H9 (cell line): Measurements from ENCODE around the gene C16orf89. TPM values are rescaled to one million over a fixed set of nuclear protein-coding genes. Genes with fewer than 3 reads are reported as not detected.

ENCODE experiments used
- DNase-seq: peaks from one replicate; pipeline ENCODE4 v3.0.0-alpha.2; 2017
- H2AFZ ChIP-seq: one replicate; pipeline ENCODE4 v1.6.1; 2013; ENCODE audit warnings: mild to moderate bottlenecking, low read length, control low read depth, moderate library complexity
- H2AK5ac ChIP-seq: 2 replicates; pipeline ENCODE4 v1.6.1; 2013; ENCODE audit warnings: low read length, control low read depth, mixed read lengths; ENCODE audit not compliant: insufficient read length
- H2BK120ac ChIP-seq: one replicate; pipeline ENCODE4 v1.6.1; 2013; ENCODE audit warnings: low read depth, mild to moderate bottlenecking, low read length, control low read depth, inconsistent platforms; ENCODE audit not compliant: poor library complexity, severe bottlenecking
- H2BK12ac ChIP-seq: 2 replicates; pipeline ENCODE4 v1.6.1; 2013; ENCODE audit warnings: low read length, control low read depth, mixed read lengths, low read depth; ENCODE audit not compliant: insufficient read length
- H2BK15ac ChIP-seq: 2 replicates; pipeline ENCODE4 v1.6.1; 2013; ENCODE audit warnings: low read depth, low read length, control low read depth
- H2BK20ac ChIP-seq: one replicate; pipeline ENCODE4 v1.6.1; 2013; ENCODE audit warnings: low read depth, mild to moderate bottlenecking, low read length, control low read depth, inconsistent platforms; ENCODE audit not compliant: poor library complexity, severe bottlenecking
- H2BK5ac ChIP-seq: 2 replicates; pipeline ENCODE4 v1.6.1; 2013; ENCODE audit warnings: low read length, control low read depth, mixed read lengths; ENCODE audit not compliant: insufficient read length
- H3K14ac ChIP-seq: 2 replicates; pipeline ENCODE4 v1.6.1; 2013; ENCODE audit warnings: low read length, control low read depth; ENCODE audit not compliant: insufficient read depth
- H3K18ac ChIP-seq: 2 replicates; pipeline ENCODE4 v1.6.1; 2013; ENCODE audit warnings: low read depth, mild to moderate bottlenecking, mixed read lengths, low read length, control low read depth; ENCODE audit not compliant: insufficient read length
- H3K23ac ChIP-seq: 2 replicates; pipeline ENCODE4 v1.6.1; 2013; ENCODE audit warnings: low read length, control low read depth, mixed read lengths, low read depth; ENCODE audit not compliant: insufficient read length
- H3K23me2 ChIP-seq: 2 replicates; pipeline ENCODE4 v1.6.1; 2013; ENCODE audit warnings: low read depth, mild to moderate bottlenecking, mixed read lengths, low read length, control low read depth; ENCODE audit not compliant: insufficient read length, poor library complexity, severe bottlenecking
- H3K27ac ChIP-seq: 2 replicates; pipeline ENCODE4 v1.5.1; 2013; ENCODE audit warnings: low read length, control low read depth, mixed read lengths, low read depth; ENCODE audit not compliant: insufficient read length
- H3K27me3 ChIP-seq: 2 replicates; pipeline ENCODE4 v1.6.1; 2013; ENCODE audit warnings: low read length, control low read depth, inconsistent platforms; ENCODE audit not compliant: insufficient read depth
- H3K4ac ChIP-seq: 2 replicates; pipeline ENCODE4 v1.6.1; 2013; ENCODE audit warnings: low read depth, mild to moderate bottlenecking, control low read depth, inconsistent platforms, low read length, moderate library complexity
- H3K4me1 ChIP-seq: 2 replicates; pipeline ENCODE4 v1.6.1; 2013; ENCODE audit warnings: low read length, control low read depth, inconsistent platforms; ENCODE audit not compliant: insufficient read depth
- H3K4me2 ChIP-seq: 2 replicates; pipeline ENCODE4 v1.6.1; 2013; ENCODE audit warnings: low read length, control low read depth, mixed read lengths; ENCODE audit not compliant: insufficient read length, insufficient read depth
- H3K56ac ChIP-seq: 2 replicates; pipeline ENCODE4 v1.6.1; 2013; ENCODE audit warnings: low read depth, mild to moderate bottlenecking, mixed read lengths, low read length, control low read depth; ENCODE audit not compliant: insufficient read length
- H3K79me1 ChIP-seq: 2 replicates; pipeline ENCODE4 v1.6.1; 2013; ENCODE audit warnings: low read depth, mild to moderate bottlenecking, moderate library complexity, low read length, control low read depth, inconsistent platforms; ENCODE audit not compliant: insufficient read depth, poor library complexity, severe bottlenecking
- H3K79me2 ChIP-seq: 2 replicates; pipeline ENCODE4 v1.6.1; 2013; ENCODE audit warnings: low read length, control low read depth, inconsistent platforms; ENCODE audit not compliant: insufficient read depth
- H3K9ac ChIP-seq: 2 replicates; pipeline ENCODE4 v1.6.1; 2013; ENCODE audit warnings: low read length, control low read depth, mixed read lengths; ENCODE audit not compliant: insufficient read length; ENCODE audit errors: extremely low read depth
- H3K9me3 ChIP-seq: one replicate; pipeline ENCODE4 v1.6.1; 2013; ENCODE audit warnings: low read depth, low read length, inconsistent platforms; ENCODE audit not compliant: control insufficient read depth
- H3T11ph ChIP-seq: one replicate; pipeline ENCODE4 v1.6.1; 2013; ENCODE audit warnings: mild to moderate bottlenecking, low read length, control low read depth, inconsistent platforms
- H4K20me1 ChIP-seq: one replicate; pipeline ENCODE4 v1.6.1; 2013; ENCODE audit not compliant: control insufficient read depth, insufficient read length, insufficient read depth
- H4K5ac ChIP-seq: 2 replicates; pipeline ENCODE4 v1.6.1; 2013; ENCODE audit warnings: low read depth, mild to moderate bottlenecking, mixed read lengths, low read length, control low read depth; ENCODE audit not compliant: insufficient read length
- H4K8ac ChIP-seq: replicated peaks from 2 replicates; pipeline ENCODE4 v1.6.1; 2013; ENCODE audit warnings: low read length, control low read depth, mixed read lengths, low read depth; ENCODE audit not compliant: insufficient read length
- H4K91ac ChIP-seq: 2 replicates; pipeline ENCODE4 v1.6.1; 2013; ENCODE audit warnings: low read depth, mild to moderate bottlenecking, moderate library complexity, mixed read lengths, low read length, control low read depth; ENCODE audit not compliant: insufficient read length
- H3K27ac Mint-ChIP-seq, 3 experiments: 2 replicates in 2 of 3; 3 replicates in 1 of 3; pipeline ENCODE4 v1.8.0; 2020 to 2021; ENCODE audit warnings: mixed read lengths in 3 of 3, mild to moderate bottlenecking in 1 of 3, moderate library complexity in 1 of 3
- H3K27me3 Mint-ChIP-seq: 2 replicates; pipeline ENCODE4 v1.8.0; 2021; ENCODE audit warnings: low read depth, mild to moderate bottlenecking, moderate library complexity, mixed read lengths
- H3K36me3 Mint-ChIP-seq, 3 experiments: 2 replicates in 2 of 3; 3 replicates in 1 of 3; pipeline ENCODE4 v1.8.0; 2020 to 2021; ENCODE audit warnings: low read depth in 3 of 3, mixed read lengths in 3 of 3; ENCODE audit not compliant: insufficient read depth in 1 of 3
- H3K4me1 Mint-ChIP-seq, 2 experiments: 2 replicates each; pipeline ENCODE4 v1.8.0; 2020; ENCODE audit warnings: mixed read lengths in 2 of 2
- H3K4me3 Mint-ChIP-seq, 2 experiments: 2 replicates in 1 of 2; 3 replicates in 1 of 2; pipeline ENCODE4 v1.8.0; 2020 to 2021; ENCODE audit warnings: mild to moderate bottlenecking in 2 of 2, mixed read lengths in 2 of 2, moderate library complexity in 1 of 2
- H3K9me3 Mint-ChIP-seq, 2 experiments: 2 replicates in 1 of 2; 3 replicates in 1 of 2; pipeline ENCODE4 v1.8.0; 2020; ENCODE audit warnings: mild to moderate bottlenecking in 2 of 2, mixed read lengths in 2 of 2, moderate library complexity in 1 of 2
- WGBS: extraction: QIAGEN DNeasy Blood & Tissue Kit; methylation state at CpG from one replicate; pipeline ENCODE4 v1.1.7; 2013; ENCODE audit warnings: missing lambda C conversion rate, low lambda C conversion rate, mixed read lengths; ENCODE audit not compliant: insufficient read length; ENCODE audit errors: extremely low coverage; 5-methylcytosine and 5-hydroxymethylcytosine counted together
- total RNA-seq: library from RNA; stranded (reverse); gene quantifications from 2 replicates; pipeline ENCODE4 v1.2.1, GENCODE V29; 2021
- TF ChIP-seq, protein P1 (sequence below): fragments of 200-600 bp; sonication (generic); conservative IDR thresholded peaks from 3 replicates; pipeline ENCODE4 v1.8.0; 2021; ENCODE audit warnings: antibody characterized with exemption, mild to moderate bottlenecking

Gene C16orf89
- total RNA-seq, 1 experiment from 2014 or later, result 2.5 TPM

- H2BK12ac ChIP-seq, result no peak overlapping the region
- H3K4me1 ChIP-seq, result no peaks in the 10 kb centered on the region; the same call in 1 of the 2 replicates
- no peak overlapping the region for H3K23ac ChIP-seq
- H3K23me2 ChIP-seq, result no peaks in the 10 kb centered on the region
- H4K91ac ChIP-seq, result no peak overlapping the region
- TF ChIP-seq, protein P1, sequence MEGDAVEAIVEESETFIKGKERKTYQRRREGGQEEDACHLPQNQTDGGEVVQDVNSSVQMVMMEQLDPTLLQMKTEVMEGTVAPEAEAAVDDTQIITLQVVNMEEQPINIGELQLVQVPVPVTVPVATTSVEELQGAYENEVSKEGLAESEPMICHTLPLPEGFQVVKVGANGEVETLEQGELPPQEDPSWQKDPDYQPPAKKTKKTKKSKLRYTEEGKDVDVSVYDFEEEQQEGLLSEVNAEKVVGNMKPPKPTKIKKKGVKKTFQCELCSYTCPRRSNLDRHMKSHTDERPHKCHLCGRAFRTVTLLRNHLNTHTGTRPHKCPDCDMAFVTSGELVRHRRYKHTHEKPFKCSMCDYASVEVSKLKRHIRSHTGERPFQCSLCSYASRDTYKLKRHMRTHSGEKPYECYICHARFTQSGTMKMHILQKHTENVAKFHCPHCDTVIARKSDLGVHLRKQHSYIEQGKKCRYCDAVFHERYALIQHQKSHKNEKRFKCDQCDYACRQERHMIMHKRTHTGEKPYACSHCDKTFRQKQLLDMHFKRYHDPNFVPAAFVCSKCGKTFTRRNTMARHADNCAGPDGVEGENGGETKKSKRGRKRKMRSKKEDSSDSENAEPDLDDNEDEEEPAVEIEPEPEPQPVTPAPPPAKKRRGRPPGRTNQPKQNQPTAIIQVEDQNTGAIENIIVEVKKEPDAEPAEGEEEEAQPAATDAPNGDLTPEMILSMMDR, result peak; percentile 60
- H3K27ac Mint-ChIP-seq, result no peak overlapping the region; a peak in 1 of 7 replicates
- no peak overlapping the region for H3K4me2 ChIP-seq
- H3K18ac ChIP-seq, result no peak overlapping the region
- no peaks in the 10 kb centered on the region for H3K79me2 ChIP-seq
- no peak overlapping the region for H2BK20ac ChIP-seq
- no peak overlapping the region for H3K56ac ChIP-seq
- H4K5ac ChIP-seq, result no peak overlapping the region
- H3K14ac ChIP-seq, result no peak overlapping the region; the same call in 1 of the 2 replicates
- H3K27me3 ChIP-seq, result no peaks in the 10 kb centered on the region
- H2BK15ac ChIP-seq, result no peak overlapping the region
- H2AK5ac ChIP-seq, result no peak overlapping the region
- H3K9me3 ChIP-seq, result no peaks in the 10 kb centered on the region
- H3K9me3 Mint-ChIP-seq, result no peaks in the 10 kb centered on the region
- DNase-seq, result no peak
- no peak overlapping the region for H3T11ph ChIP-seq
- H3K79me1 ChIP-seq, result no peaks in the 10 kb centered on the region
- H2BK5ac ChIP-seq, result no peak overlapping the region
- H3K36me3 Mint-ChIP-seq, result no peaks in the 10 kb centered on the region
- no peak overlapping the region for H4K8ac ChIP-seq
- no peak overlapping the region for H2BK120ac ChIP-seq
- no peak overlapping the region for H3K27ac ChIP-seq
- no CpG with 5 or more reads among the region's 14 CpGs for WGBS
- H3K4ac ChIP-seq, result no peak overlapping the region
- no peak overlapping the region for H3K4me3 Mint-ChIP-seq
- no peak overlapping the region for H3K9ac ChIP-seq
- H3K27me3 Mint-ChIP-seq, result peaks cover 6% of the 10 kb centered on the region
- H2AFZ ChIP-seq, result no peak overlapping the region
- H4K20me1 ChIP-seq, result no peaks in the 10 kb centered on the region
- H3K4me1 Mint-ChIP-seq, result peaks cover 6 to 13% of the 10 kb centered on the region in 2 experiments; a peak in 3 of 4 replicates
Measured at GRCh38 chr16:5042574-5043171, 23.1 kb downstream of the C16orf89 start.
